NCI-H2196 (cell line): ENCODE results near the gene TMEM266.

Experiments
- DNase-seq: peaks from one replicate; lab custom pipeline; 2025; ENCODE audit not compliant: unreplicated experiment; lab: John Stamatoyannopoulos, UW

The TMEM266 gene

GRCh38 chr15:76161153-76162035 is 101.6 kb downstream of the TMEM266 start:
- peak; percentile 0 for DNase-seq

GRCh38 chr15:76162036-76162398 is 102.2 kb downstream of the TMEM266 start:
- no peak for DNase-seq

GRCh38 chr15:76162784-76163456 is 103.1 kb downstream of the TMEM266 start:
- DNase-seq: no peak

- peak; percentile 2 for DNase-seq
Observed at GRCh38 chr15:76163457-76164295, 103.9 kb downstream of the TMEM266 start.

- DNase-seq: no peak
Observed at GRCh38 chr15:76164602-76165001, 104.8 kb downstream of the TMEM266 start.

- DNase-seq: no peak
Observed at GRCh38 chr15:76165951-76166350, 106.2 kb downstream of the TMEM266 start.

GRCh38 chr15:76168237-76168984 is 108.6 kb downstream of the TMEM266 start:
- no peak for DNase-seq

GRCh38 chr15:76169018-76169417 is 109.2 kb downstream of the TMEM266 start:
- no peak for DNase-seq

GRCh38 chr15:76169911-76170800 is 110.4 kb downstream of the TMEM266 start:
- no peak for DNase-seq

GRCh38 chr15:76172782-76173181 is 113.0 kb downstream of the TMEM266 start:
- DNase-seq: no peak

GRCh38 chr15:76173317-76173834 is 113.6 kb downstream of the TMEM266 start:
- DNase-seq: no peak

- no peak for DNase-seq
Observed at GRCh38 chr15:76174654-76175053, 114.9 kb downstream of the TMEM266 start.

- DNase-seq: no peak
Observed at GRCh38 chr15:76175442-76175841, 115.7 kb downstream of the TMEM266 start.

- no peak for DNase-seq
Observed at GRCh38 chr15:76176059-76176458, 116.3 kb downstream of the TMEM266 start.

GRCh38 chr15:76176487-76177085 is 116.8 kb downstream of the TMEM266 start:
- no peak for DNase-seq

- DNase-seq: no peak
Observed at GRCh38 chr15:76177491-76178040, 117.8 kb downstream of the TMEM266 start.

- DNase-seq: no peak
Observed at GRCh38 chr15:76178296-76179000, 118.7 kb downstream of the TMEM266 start.

- no peak for DNase-seq
Observed at GRCh38 chr15:76179023-76179422, 119.2 kb downstream of the TMEM266 start.
